ENCODE data around the gene ZBTB7C.

Gene ZBTB7C

GRCh38 chr18:47990981-47991380 lies 418.2 kb downstream of the ZBTB7C start:
- Histone ChIP-seq H3K27me3 (ENCODE audit: control insufficient read depth, insufficient read depth, low read length) (no peaks in the 10 kb centered on the region), H3K9me3 (ENCODE audit: control insufficient read depth, insufficient read depth, low read depth, low read length) (no peaks in the 10 kb centered on the region), H3K27ac (ENCODE audit: low read depth, low read length) (no peak overlapping the region), H3K9ac (ENCODE audit: low read length) (no peak overlapping the region), H3K4me3 (ENCODE audit: low read depth, low read length) (no peak overlapping the region), H3K36me3 (ENCODE audit: control insufficient read depth, insufficient read depth, low read length) (no peaks in the 10 kb centered on the region), H3K4me1 (ENCODE audit: control insufficient read depth, insufficient read depth, low read length) (peaks cover 16% of the 10 kb centered on the region)

GRCh38 chr18:47987388-47987699 lies 421.8 kb downstream of the ZBTB7C start:
- peaks cover 21% of the 10 kb centered on the region for H3K4me1 ChIP-seq (ENCODE audit: control insufficient read depth, insufficient read depth, low read length)
- H3K9me3 ChIP-seq (ENCODE audit: control insufficient read depth, insufficient read depth, low read depth, low read length): no peaks in the 10 kb centered on the region
- no peaks in the 10 kb centered on the region for H3K27me3 ChIP-seq (ENCODE audit: control insufficient read depth, insufficient read depth, low read length)
- H3K36me3 ChIP-seq (ENCODE audit: control insufficient read depth, insufficient read depth, low read length): no peaks in the 10 kb centered on the region
- H3K4me3 ChIP-seq (ENCODE audit: low read depth, low read length): no peak overlapping the region
- H3K27ac ChIP-seq (ENCODE audit: low read depth, low read length): no peak overlapping the region
- no peak overlapping the region for H3K9ac ChIP-seq (ENCODE audit: low read length)

GRCh38 chr18:47986620-47987387 lies 422.4 kb downstream of the ZBTB7C start:
- Histone ChIP-seq H3K4me1 (ENCODE audit: control insufficient read depth, insufficient read depth, low read length) (peaks cover 22% of the 10 kb centered on the region), H3K9me3 (ENCODE audit: control insufficient read depth, insufficient read depth, low read depth, low read length) (no peaks in the 10 kb centered on the region), H3K27me3 (ENCODE audit: control insufficient read depth, insufficient read depth, low read length) (no peaks in the 10 kb centered on the region), H3K9ac (ENCODE audit: low read length) (no peak overlapping the region), H3K36me3 (ENCODE audit: control insufficient read depth, insufficient read depth, low read length) (no peaks in the 10 kb centered on the region), H3K4me3 (ENCODE audit: low read depth, low read length) (no peak overlapping the region), H3K27ac (ENCODE audit: low read depth, low read length) (no peak overlapping the region)

GRCh38 chr18:47985866-47986265 lies 423.3 kb downstream of the ZBTB7C start:
- Histone ChIP-seq H3K4me3 (ENCODE audit: low read depth, low read length) (no peak overlapping the region), H3K36me3 (ENCODE audit: control insufficient read depth, insufficient read depth, low read length) (no peaks in the 10 kb centered on the region), H3K27me3 (ENCODE audit: control insufficient read depth, insufficient read depth, low read length) (no peaks in the 10 kb centered on the region), H3K27ac (ENCODE audit: low read depth, low read length) (no peak overlapping the region), H3K4me1 (ENCODE audit: control insufficient read depth, insufficient read depth, low read length) (peaks cover 31% of the 10 kb centered on the region), H3K9me3 (ENCODE audit: control insufficient read depth, insufficient read depth, low read depth, low read length) (no peaks in the 10 kb centered on the region), H3K9ac (ENCODE audit: low read length) (no peak overlapping the region)

GRCh38 chr18:47984991-47985390 lies 424.2 kb downstream of the ZBTB7C start:
- no peaks in the 10 kb centered on the region for H3K9me3 ChIP-seq (ENCODE audit: control insufficient read depth, insufficient read depth, low read depth, low read length)
- H3K4me3 ChIP-seq (ENCODE audit: low read depth, low read length): no peak overlapping the region
- H3K36me3 ChIP-seq (ENCODE audit: control insufficient read depth, insufficient read depth, low read length): no peaks in the 10 kb centered on the region
- H3K27me3 ChIP-seq (ENCODE audit: control insufficient read depth, insufficient read depth, low read length): no peaks in the 10 kb centered on the region
- peaks cover 32% of the 10 kb centered on the region for H3K4me1 ChIP-seq (ENCODE audit: control insufficient read depth, insufficient read depth, low read length)
- no peak overlapping the region for H3K9ac ChIP-seq (ENCODE audit: low read length)
- no peak overlapping the region for H3K27ac ChIP-seq (ENCODE audit: low read depth, low read length)

- Histone ChIP-seq H3K27me3 (ENCODE audit: control insufficient read depth, insufficient read depth, low read length) (no peaks in the 10 kb centered on the region), H3K4me3 (ENCODE audit: low read depth, low read length) (no peak overlapping the region), H3K27ac (ENCODE audit: low read depth, low read length) (no peak overlapping the region), H3K9me3 (ENCODE audit: control insufficient read depth, insufficient read depth, low read depth, low read length) (no peaks in the 10 kb centered on the region), H3K4me1 (ENCODE audit: control insufficient read depth, insufficient read depth, low read length) (peaks cover 25% of the 10 kb centered on the region), H3K36me3 (ENCODE audit: control insufficient read depth, insufficient read depth, low read length) (no peaks in the 10 kb centered on the region), H3K9ac (ENCODE audit: low read length) (no peak overlapping the region)
Observed at GRCh38 chr18:47983946-47984345, 425.2 kb downstream of the ZBTB7C start.

- Histone ChIP-seq H3K36me3 (ENCODE audit: control insufficient read depth, insufficient read depth, low read length) (no peaks in the 10 kb centered on the region), H3K27ac (ENCODE audit: low read depth, low read length) (no peak overlapping the region), H3K4me1 (ENCODE audit: control insufficient read depth, insufficient read depth, low read length) (peaks cover 25% of the 10 kb centered on the region)
Observed at GRCh38 chr18:47983055-47983454, 426.1 kb downstream of the ZBTB7C start.

GRCh38 chr18:47981830-47982229 lies 427.4 kb downstream of the ZBTB7C start:
- peaks cover 25% of the 10 kb centered on the region for H3K4me1 ChIP-seq (ENCODE audit: control insufficient read depth, insufficient read depth, low read length)
- no peaks in the 10 kb centered on the region for H3K27me3 ChIP-seq (ENCODE audit: control insufficient read depth, insufficient read depth, low read length)
- H3K27ac ChIP-seq (ENCODE audit: low read depth, low read length): no peak overlapping the region
- H3K36me3 ChIP-seq (ENCODE audit: control insufficient read depth, insufficient read depth, low read length): no peaks in the 10 kb centered on the region
- no peak overlapping the region for H3K9ac ChIP-seq (ENCODE audit: low read length)
- peaks cover 3% of the 10 kb centered on the region; the same call in 1 of the 2 replicates for H3K9me3 ChIP-seq (ENCODE audit: control insufficient read depth, insufficient read depth, low read depth, low read length)
- no peak overlapping the region for H3K4me3 ChIP-seq (ENCODE audit: low read depth, low read length)

More at GRCh38 chr18:47983055-47983454, 426.1 kb downstream of the ZBTB7C start:
- no peaks in the 10 kb centered on the region for H3K27me3 ChIP-seq (ENCODE audit: control insufficient read depth, insufficient read depth, low read length)
- H3K9ac ChIP-seq (ENCODE audit: low read length): no peak overlapping the region
- H3K9me3 ChIP-seq (ENCODE audit: control insufficient read depth, insufficient read depth, low read depth, low read length): no peaks in the 10 kb centered on the region
- H3K4me3 ChIP-seq (ENCODE audit: low read depth, low read length): no peak overlapping the region

GRCh38 chr18:47981320-47981719 lies 427.9 kb downstream of the ZBTB7C start:
- Histone ChIP-seq H3K27ac (ENCODE audit: low read depth, low read length) (no peak overlapping the region), H3K36me3 (ENCODE audit: control insufficient read depth, insufficient read depth, low read length) (no peaks in the 10 kb centered on the region), H3K4me1 (ENCODE audit: control insufficient read depth, insufficient read depth, low read length) (peaks cover 25% of the 10 kb centered on the region), H3K9ac (ENCODE audit: low read length) (no peak overlapping the region), H3K4me3 (ENCODE audit: low read depth, low read length) (no peak overlapping the region), H3K9me3 (ENCODE audit: control insufficient read depth, insufficient read depth, low read depth, low read length) (peaks cover 7% of the 10 kb centered on the region), H3K27me3 (ENCODE audit: control insufficient read depth, insufficient read depth, low read length) (no peaks in the 10 kb centered on the region)

GRCh38 chr18:47979611-47980200 lies 429.5 kb downstream of the ZBTB7C start:
- H3K9me3 ChIP-seq (ENCODE audit: control insufficient read depth, insufficient read depth, low read depth, low read length): peaks cover 8% of the 10 kb centered on the region
- H3K27ac ChIP-seq (ENCODE audit: low read depth, low read length): no peak overlapping the region
- no peaks in the 10 kb centered on the region for H3K36me3 ChIP-seq (ENCODE audit: control insufficient read depth, insufficient read depth, low read length)
- H3K4me1 ChIP-seq (ENCODE audit: control insufficient read depth, insufficient read depth, low read length): peaks cover 25% of the 10 kb centered on the region
- no peak overlapping the region for H3K9ac ChIP-seq (ENCODE audit: low read length)
- H3K4me3 ChIP-seq (ENCODE audit: low read depth, low read length): no peak overlapping the region
- H3K27me3 ChIP-seq (ENCODE audit: control insufficient read depth, insufficient read depth, low read length): no peaks in the 10 kb centered on the region

GRCh38 chr18:47978603-47979002 lies 430.6 kb downstream of the ZBTB7C start:
- H3K27ac ChIP-seq (ENCODE audit: low read depth, low read length): no peak overlapping the region

More at GRCh38 chr18:47978603-47979002, 430.6 kb downstream of the ZBTB7C start:
- peaks cover 15% of the 10 kb centered on the region for H3K4me1 ChIP-seq (ENCODE audit: control insufficient read depth, insufficient read depth, low read length)
- no peaks in the 10 kb centered on the region for H3K27me3 ChIP-seq (ENCODE audit: control insufficient read depth, insufficient read depth, low read length)
- H3K9ac ChIP-seq (ENCODE audit: low read length): no peak overlapping the region
- no peaks in the 10 kb centered on the region for H3K36me3 ChIP-seq (ENCODE audit: control insufficient read depth, insufficient read depth, low read length)
- no peak overlapping the region for H3K4me3 ChIP-seq (ENCODE audit: low read depth, low read length)
- H3K9me3 ChIP-seq (ENCODE audit: control insufficient read depth, insufficient read depth, low read depth, low read length): peaks cover 8% of the 10 kb centered on the region
